GM18951 (cell line): Measurements from ENCODE around the gene LRRC1.
"Not testable (repeated sequence)": the region's sequence is repeated elsewhere in the genome, so short reads cannot be mapped to it uniquely, and the experiment has no call there.

Experiments used
- POLR2A ChIP-seq: IDR thresholded peaks from 4 replicates; pipeline ENCODE4 v1.6.1; 2011; ENCODE audit warnings: mild to moderate bottlenecking; ENCODE audit not compliant: insufficient read length, insufficient read depth; ENCODE audit errors: extremely low read depth
- in situ Hi-C: fragments of 300-500 bp; cut with MboI; formaldehyde crosslinking; loops from one replicate; pipeline ENCODE4 v1.12.0; 2022; ENCODE audit warnings: low sequenced_read_pairs, mixed read lengths, inconsistent platforms; ENCODE audit not compliant: unreplicated experiment

Gene LRRC1

DNA sequence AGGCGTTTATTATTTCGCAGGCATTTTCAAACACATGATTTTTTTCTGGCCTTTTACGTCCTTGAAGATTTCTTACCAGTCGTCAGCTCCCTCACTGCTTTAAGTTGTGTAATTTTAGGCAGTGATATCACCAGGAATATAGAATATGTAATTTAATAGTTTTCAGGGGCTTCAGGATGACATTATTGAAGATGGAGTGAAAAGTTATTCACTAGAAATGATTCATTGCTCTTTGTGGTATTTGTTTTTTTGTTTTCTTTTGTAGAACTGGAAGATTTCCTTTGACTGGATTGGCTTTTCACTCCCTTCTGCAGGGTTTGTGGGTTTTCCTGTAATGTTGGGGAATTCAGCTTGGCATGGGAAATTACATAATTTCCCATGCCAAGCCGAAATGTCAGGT lies 2.0 kb downstream of the LRRC1 start:
- in situ Hi-C loops: no loop called here

DNA sequence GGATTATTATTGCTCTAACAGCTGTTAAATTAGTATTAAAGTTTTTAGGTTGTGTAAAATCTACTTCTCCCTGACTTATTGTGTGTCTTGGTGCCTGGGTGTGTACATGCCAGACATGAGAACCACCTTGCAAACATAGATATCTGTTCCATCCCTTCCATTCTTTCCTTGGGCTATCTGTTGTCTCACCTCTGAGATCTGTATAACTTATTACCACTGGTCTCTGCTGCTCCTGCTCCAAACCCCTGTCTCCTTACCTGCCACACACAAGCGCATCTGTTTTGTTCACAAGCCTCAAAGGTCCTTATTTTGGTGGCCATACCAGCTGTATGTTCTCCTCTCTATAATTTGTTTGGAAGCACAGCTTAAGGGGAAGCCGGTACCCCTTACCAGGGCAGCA lies 2.5 kb downstream of the LRRC1 start:
- in situ Hi-C loops: no loop called here
- no peak for TF ChIP-seq POLR2A

More for the DNA sequence above, 2.0 kb downstream of the LRRC1 start:
- TF ChIP-seq POLR2A: no peak

DNA sequence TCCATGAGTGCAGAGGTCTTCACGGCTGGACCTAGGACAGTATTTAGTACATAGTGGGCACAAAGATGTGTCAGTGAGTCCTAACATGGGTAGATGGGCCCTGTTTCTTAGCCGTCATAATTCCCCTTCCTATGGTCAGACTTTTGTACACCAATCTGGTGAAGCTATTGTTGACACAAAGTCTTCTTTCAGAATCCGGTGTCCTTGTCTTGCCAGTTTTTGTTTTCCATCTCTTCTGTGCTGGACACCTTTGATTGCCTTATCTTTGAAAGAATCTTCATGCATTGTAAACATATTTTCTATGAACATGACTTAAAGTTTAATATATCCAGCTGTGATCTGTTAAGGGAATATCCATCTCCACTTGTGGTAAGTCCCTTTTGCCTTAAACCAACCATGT lies 4.5 kb downstream of the LRRC1 start:
- in situ Hi-C loops: no loop called here
- TF ChIP-seq POLR2A: no peak

DNA sequence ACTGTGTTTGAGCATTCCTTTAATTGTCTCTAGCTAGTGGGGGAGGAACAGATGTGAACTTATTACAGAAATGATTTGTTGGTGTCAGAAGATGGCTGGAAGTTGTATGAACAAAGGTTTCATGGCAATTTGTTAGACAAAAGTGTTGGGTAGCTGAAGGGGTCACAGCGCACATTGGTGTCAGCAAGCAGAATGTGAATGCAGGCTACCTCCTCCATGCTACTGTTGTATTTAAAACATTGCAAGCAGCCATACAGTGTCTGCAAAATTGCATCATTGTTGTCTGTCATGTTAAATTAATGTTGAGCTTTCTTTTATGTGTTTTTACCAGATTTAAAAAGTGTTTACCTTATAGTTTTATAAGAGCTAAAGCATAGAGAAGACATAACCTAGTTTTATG lies 6.2 kb downstream of the LRRC1 start:
- no peak for TF ChIP-seq POLR2A
- in situ Hi-C loops: no loop called here

DNA sequence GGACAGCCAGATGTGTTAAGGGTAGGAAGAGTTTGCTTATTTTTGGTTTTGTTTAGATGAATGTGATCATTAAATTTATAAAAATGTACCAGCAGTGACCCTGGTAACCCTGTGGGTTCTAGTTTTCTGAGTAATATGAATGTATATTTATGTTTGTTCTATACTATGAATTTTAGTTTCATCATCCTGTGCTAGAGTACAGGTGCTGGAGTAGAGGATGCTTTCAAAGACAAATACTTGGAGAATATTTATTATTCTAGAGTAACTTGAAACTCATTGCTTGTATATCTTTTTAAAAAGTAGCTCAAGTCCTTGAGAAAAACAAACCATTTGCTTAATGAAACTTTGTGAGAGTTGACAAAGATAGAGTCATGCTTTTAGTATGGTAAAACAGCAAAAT lies 7.8 kb downstream of the LRRC1 start:
- in situ Hi-C loops: no loop called here
- TF ChIP-seq POLR2A: no peak

DNA sequence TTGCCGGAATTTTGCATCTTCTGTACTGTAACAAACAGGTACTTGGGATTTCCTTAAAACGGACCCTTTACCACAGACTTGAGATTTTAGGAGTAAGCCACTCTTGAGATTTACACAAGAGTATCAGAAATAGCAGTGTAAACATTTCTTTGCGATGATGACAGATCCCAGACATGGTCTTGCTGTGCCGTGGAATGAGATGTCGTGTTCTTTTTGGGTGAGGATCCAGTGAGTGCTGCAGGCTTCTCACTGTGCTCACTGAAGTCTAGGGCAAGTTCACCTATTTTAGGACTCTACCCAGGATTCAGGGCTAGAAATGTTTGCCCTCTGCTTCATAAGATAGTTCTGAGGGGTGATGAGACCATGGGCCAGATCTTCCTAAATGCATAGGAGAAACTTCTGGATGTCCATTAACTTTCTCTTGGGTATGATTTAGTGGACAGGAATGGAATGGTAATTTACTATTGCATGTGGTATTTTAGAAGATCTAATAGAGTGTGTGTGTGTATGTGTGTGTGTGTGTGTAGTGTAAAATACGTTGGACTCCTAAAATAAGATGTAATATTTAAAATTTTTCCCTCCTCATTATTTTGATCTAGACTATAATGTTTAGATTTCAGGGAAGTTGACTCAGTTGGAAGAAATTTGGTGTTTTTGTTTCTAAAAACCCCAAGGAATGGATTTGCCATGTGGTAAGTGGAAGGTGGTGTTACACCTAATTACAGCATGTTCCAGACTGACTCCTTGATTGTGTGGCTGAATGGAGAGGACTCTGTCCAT lies 8.5 kb downstream of the LRRC1 start:
- no peak for TF ChIP-seq POLR2A
- in situ Hi-C loops: no loop called here

DNA sequence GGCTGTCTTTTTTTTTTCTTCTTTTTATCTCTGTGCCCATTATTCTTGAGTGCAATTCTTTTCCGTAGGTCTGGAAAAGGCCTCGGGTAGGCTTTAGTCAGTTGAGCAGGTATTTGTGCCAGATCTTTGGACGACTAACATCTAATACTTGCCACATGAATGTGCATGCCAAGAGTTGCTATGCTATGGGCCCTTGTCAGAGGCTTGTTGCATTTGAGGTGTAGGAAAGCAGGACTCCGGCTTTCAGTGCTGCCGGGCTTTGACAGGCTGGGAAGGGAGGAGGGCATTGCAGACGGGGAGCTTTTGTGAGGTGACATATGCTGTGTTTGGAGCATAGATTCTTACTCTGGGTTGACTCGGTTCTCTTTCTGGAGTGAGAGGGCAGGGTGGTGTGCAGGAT lies 10.2 kb downstream of the LRRC1 start:
- TF ChIP-seq POLR2A: no peak
- in situ Hi-C loops: no loop called here

DNA sequence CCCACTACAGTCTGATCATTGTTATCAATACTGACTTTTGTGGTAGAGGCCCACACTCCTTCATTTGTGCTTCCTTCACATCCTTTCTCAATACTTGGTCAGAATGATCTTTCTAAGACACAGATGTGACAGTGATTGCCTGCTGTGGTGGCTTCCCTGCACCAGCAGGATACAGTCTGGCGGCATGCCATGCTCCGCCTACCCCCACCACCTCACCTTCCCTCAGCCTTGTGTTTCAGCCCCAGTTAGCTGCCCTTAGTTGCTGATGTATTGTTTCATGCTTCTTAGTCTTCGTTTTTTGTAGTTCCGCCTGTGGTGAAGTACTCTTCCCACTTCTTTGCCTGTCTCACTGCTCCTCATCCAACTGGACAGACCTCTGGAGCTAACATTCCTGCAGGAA lies 10.9 kb downstream of the LRRC1 start:
- in situ Hi-C loops: no loop called here
- TF ChIP-seq POLR2A: no peak

DNA sequence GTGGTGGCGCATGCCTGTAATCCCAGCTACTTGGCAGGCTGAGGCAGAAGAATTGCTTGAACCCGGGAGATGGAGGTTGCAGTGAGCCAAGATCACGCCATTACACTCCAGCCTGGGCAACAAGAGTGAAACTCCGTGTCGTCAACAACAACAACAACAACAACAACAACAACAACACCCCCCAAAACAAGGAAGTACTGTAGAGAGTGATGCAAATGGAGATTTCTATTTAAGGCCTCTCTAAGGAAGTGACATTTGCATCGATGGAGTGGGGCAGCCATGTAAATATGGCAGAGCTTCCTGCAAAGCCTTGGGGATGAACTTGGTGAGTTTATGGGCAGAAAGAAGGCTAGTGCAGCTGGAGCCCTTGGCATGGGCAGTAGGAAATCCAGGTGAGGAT lies 12.8 kb downstream of the LRRC1 start:
- in situ Hi-C loops: not testable (repeated sequence)

DNA sequence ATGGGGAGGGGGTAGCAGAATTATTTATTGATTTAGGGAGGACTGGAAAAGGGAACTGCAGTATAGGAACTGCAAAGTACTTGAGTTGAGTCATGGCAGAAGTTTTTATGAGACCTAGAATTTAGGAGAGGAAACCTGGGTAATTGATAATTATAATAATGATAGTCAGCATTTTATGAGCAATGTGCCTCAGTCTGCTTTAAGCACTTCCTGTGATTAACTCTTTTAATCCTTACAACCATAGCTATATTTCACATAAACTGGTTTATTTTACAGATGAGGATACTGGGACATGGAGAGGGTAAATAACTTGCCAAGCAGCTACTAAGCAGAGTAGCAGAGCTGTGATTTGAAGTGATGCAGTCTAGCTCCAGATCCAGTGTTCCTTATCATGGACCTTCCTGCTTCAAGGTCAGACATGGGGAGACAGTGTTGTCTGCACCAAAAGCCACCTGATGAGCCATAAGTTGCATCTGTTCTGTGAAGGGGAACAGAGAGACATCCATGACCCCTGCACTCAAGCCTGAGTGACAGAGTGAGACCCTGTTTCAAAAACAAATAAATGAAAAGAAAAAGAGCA lies 13.6 kb downstream of the LRRC1 start:
- in situ Hi-C loops: no loop called here
- no peak for TF ChIP-seq POLR2A

DNA sequence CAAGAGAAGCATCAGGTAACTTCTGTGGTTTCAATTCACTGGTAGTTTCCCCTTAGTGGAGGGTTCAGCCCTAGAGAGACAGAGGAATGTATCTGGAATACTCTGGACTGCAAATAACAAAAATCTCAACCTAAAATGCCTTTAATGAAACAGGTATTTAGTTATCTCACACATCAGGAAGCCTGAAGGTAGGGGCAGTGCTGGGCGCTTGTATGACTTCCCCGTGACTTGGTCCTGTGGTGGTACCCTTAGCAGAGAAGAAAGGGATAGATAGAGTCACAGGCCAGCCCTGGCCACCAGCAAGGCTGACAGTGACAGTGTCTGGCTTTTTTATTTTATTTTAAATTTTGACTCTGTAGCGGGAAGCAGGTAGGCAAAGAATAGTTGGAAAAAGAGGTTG lies 14.9 kb downstream of the LRRC1 start:
- in situ Hi-C loops: no loop called here

DNA sequence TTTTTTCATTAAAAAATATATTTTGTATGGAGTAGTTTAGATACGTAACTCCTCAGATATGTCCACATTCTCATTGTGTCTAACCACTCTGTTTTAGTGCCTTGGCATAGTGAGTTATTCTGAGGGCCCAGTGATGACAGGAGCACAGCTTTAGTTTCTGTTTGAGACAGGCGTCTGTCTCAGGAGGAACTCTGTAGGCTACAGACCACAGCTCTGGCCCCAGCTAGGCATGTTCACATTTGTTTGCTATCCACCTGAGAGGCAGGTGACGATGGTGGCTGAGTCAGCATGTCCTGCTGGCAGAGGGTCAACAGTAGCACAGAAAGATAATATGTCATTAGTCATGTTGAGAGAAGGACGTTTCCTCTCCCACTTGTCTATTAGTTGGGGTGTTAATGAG lies 16.3 kb downstream of the LRRC1 start:
- no peak for TF ChIP-seq POLR2A
- in situ Hi-C loops: no loop called here

More for the DNA sequence above, 14.9 kb downstream of the LRRC1 start:
- no peak for TF ChIP-seq POLR2A

DNA sequence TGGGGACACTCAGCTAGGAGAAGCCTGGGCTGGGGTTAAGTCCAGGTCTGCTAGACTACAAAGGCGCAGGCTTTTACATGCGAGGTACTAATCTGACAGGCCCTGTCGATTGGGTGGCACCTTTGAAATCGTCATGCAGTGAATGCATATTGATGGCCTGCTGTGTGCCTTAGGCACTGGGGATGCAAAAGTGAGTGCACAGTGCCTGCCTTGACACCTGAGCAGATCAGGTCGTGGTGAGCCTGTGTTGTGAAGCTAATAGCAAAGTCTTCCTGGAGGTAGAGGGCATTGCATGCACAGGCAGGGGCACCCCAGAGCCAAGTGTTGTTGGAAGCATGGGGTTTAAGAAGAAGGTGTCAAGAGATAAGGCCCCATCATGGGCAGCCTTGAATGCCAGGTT lies 16.9 kb downstream of the LRRC1 start:
- TF ChIP-seq POLR2A: no peak
- in situ Hi-C loops: no loop called here

DNA sequence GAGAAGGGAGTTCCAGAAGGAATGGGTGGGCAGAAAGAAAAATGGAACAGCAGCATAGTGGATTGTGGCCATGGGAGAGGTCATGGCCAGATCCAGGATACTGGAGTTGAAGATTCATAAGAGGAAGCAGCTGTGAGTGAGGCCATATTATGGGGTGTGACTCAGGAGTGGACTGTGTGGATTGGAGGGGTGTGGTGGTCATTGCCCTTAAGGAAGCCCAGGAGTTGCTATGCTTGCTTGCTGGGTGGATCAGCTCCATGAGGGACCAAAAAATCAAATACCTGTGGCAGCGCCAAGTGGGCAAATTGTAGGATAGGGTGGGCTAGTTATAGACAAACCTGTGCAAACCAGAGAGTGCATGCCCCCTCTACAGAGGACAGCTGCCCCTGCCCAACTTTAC lies 18.3 kb downstream of the LRRC1 start:
- in situ Hi-C loops: no loop called here
- TF ChIP-seq POLR2A: no peak
